Measurements from ENCODE around the gene CFAP107.
"Not testable (repeated sequence)": the region's sequence is repeated elsewhere in the genome, so short reads cannot be mapped to it uniquely, and the experiment has no call there.

Gene CFAP107

GRCh38 chr1:12775443-12775842, 29.4 kb downstream of the CFAP107 start:
- no peak for DNase-seq (ENCODE audit: low read depth)
- no peak for TF ChIP-seq CTCF (IDR thresholded peaks at IDR 0.05; ENCODE audit: control insufficient read depth, extremely low read depth, insufficient read depth)
- H3K4me3 ChIP-seq (ENCODE audit: low read depth, low read length) = no peak overlapping the region

- TF ChIP-seq CTCF (IDR thresholded peaks at IDR 0.05; ENCODE audit: control insufficient read depth, extremely low read depth, insufficient read depth) = no peak
- DNase-seq (ENCODE audit: low read depth) = no peak
- no peak overlapping the region for H3K4me3 ChIP-seq (ENCODE audit: low read depth, low read length)
Observed at GRCh38 chr1:12776801-12777557, 31.0 kb downstream of the CFAP107 start.

- DNase-seq (ENCODE audit: low read depth) = no peak
- TF ChIP-seq CTCF (IDR thresholded peaks at IDR 0.05; ENCODE audit: control insufficient read depth, extremely low read depth, insufficient read depth) = no peak
- H3K4me3 ChIP-seq (ENCODE audit: low read depth, low read length) = no peak overlapping the region
Observed at GRCh38 chr1:12778061-12778460, 32.1 kb downstream of the CFAP107 start.

GRCh38 chr1:12778907-12779306, 32.9 kb downstream of the CFAP107 start:
- no peak for DNase-seq (ENCODE audit: low read depth)
- no peak for TF ChIP-seq CTCF (IDR thresholded peaks at IDR 0.05; ENCODE audit: control insufficient read depth, extremely low read depth, insufficient read depth)
- H3K4me3 ChIP-seq (ENCODE audit: low read depth, low read length) = no peak overlapping the region

- TF ChIP-seq CTCF (IDR thresholded peaks at IDR 0.05; ENCODE audit: control insufficient read depth, extremely low read depth, insufficient read depth) = peak; percentile 27; the same call in 1 of the 2 replicates
- not testable (repeated sequence) for H3K4me3 ChIP-seq (ENCODE audit: low read depth, low read length); DNase-seq (ENCODE audit: low read depth)
Observed at GRCh38 chr1:12781488-12781887, 35.5 kb downstream of the CFAP107 start.

GRCh38 chr1:12783783-12784182, 37.8 kb downstream of the CFAP107 start:
- TF ChIP-seq CTCF (IDR thresholded peaks at IDR 0.05; ENCODE audit: control insufficient read depth, extremely low read depth, insufficient read depth) = peak; percentile 55
- not testable (repeated sequence) for DNase-seq (ENCODE audit: low read depth); H3K4me3 ChIP-seq (ENCODE audit: low read depth, low read length)

- not testable (repeated sequence) for DNase-seq (ENCODE audit: low read depth); H3K4me3 ChIP-seq (ENCODE audit: low read depth, low read length)
Observed at GRCh38 chr1:12784729-12785128, 38.7 kb downstream of the CFAP107 start.

GRCh38 chr1:12791097-12791496, 45.1 kb downstream of the CFAP107 start, which contains the start of gene PRAMEF1:
Gene PRAMEF1, plus strand, starts transcription at chr1:12791397. Its CDS starts 1,831 bp downstream, at chr1:12793228.
- not testable (repeated sequence) for H3K4me3 ChIP-seq (ENCODE audit: low read depth, low read length); DNase-seq (ENCODE audit: low read depth)
